Spleen (tissue), 11 donors: ENCODE measurements around the gene GNB1L. TPM values are rescaled to one million over a fixed set of nuclear protein-coding genes. Genes with fewer than 3 reads are reported as not detected.
"Not testable (repeated sequence)": the region's sequence is repeated elsewhere in the genome, so short reads cannot be mapped to it uniquely, and the experiment has no call there.

Source experiments
- DNase-seq: peaks from one replicate; pipeline ENCODE4 v3.0.0-alpha.2; 2020
- H3K27ac ChIP-seq, 8 donors: fragments of 200-600 bp; sonication (generic) in 7 of 8; 1 replicate in 4 of 8; 2 replicates in 4 of 8; pipeline versions ENCODE4 v1.5.0 to v1.8.0; 2016 to 2021; ENCODE audit warnings: inconsistent platforms in 4 of 8, mild to moderate bottlenecking in 4 of 8, moderate library complexity in 1 of 8
- H3K27me3 ChIP-seq, 7 donors: fragments of 200-600 bp; sonication (generic) in 6 of 7; replicated peaks in 1 of 7; 1 replicate in 4 of 7; 2 replicates in 3 of 7; pipeline versions ENCODE4 v1.5.0 to v1.8.0; 2016 to 2021; ENCODE audit warnings: inconsistent platforms in 3 of 7, mild to moderate bottlenecking in 1 of 7
- H3K36me3 ChIP-seq, 6 donors: fragments of 200-600 bp; sonication (generic) in 5 of 6; 1 replicate in 4 of 6; 2 replicates in 2 of 6; pipeline versions ENCODE4 v1.5.0 to v1.8.0; 2016 to 2021; ENCODE audit warnings: inconsistent platforms in 2 of 6
- H3K4me1 ChIP-seq, 6 donors: fragments of 200-600 bp; sonication (generic) in 5 of 6; 1 replicate in 3 of 6; 2 replicates in 3 of 6; pipeline versions ENCODE4 v1.5.0 to v1.8.0; 2016 to 2021; ENCODE audit warnings: inconsistent platforms in 3 of 6
- H3K4me3 ChIP-seq, 8 donors: fragments of 200-600 bp; sonication (generic) in 7 of 8; 1 replicate in 4 of 8; 2 replicates in 4 of 8; pipeline versions ENCODE4 v1.5.0 to v1.8.0; 2016 to 2021; ENCODE audit warnings: inconsistent platforms in 4 of 8, mild to moderate bottlenecking in 4 of 8, moderate library complexity in 2 of 8
- H3K9me3 ChIP-seq, 8 donors: fragments of 200-600 bp; sonication (generic) in 7 of 8; 1 replicate in 4 of 8; 2 replicates in 4 of 8; pipeline versions ENCODE4 v1.5.0 to v1.8.0; 2016 to 2021; ENCODE audit warnings: inconsistent platforms in 4 of 8
- POLR2A ChIP-seq, 3 donors: fragments of 450-650 bp; IDR thresholded peaks; one replicate each; pipeline ENCODE4 v1.5.1; 2017; ENCODE audit warnings: antibody characterized with exemption in 3 of 3, mild to moderate bottlenecking in 1 of 3
- POLR2AphosphoS5 ChIP-seq, 3 donors: sonication (generic); formaldehyde crosslinking; IDR thresholded peaks; one replicate each; pipeline ENCODE4 v1.5.1; 2017; ENCODE audit warnings: antibody characterized with exemption in 3 of 3
- WGBS, 5 donors: extraction: QIAGEN DNeasy Blood & Tissue Kit in 3 of 5; methylation state at CpG; one replicate each; pipeline versions ENCODE4 v1.1.5 to v1.1.7; 2013 to 2018; 5-methylcytosine and 5-hydroxymethylcytosine counted together
- intact Hi-C: fragments of 100-400 bp; cut with DNase I; formaldehyde crosslinking; loops from one replicate; pipeline ENCODE4 v1.15.0; 2023; ENCODE audit warnings: low total_unique reads
- polyA plus RNA-seq, 3 donors: library from polyadenylated mRNA; stranded (reverse); fragments of 200-250 nt; gene quantifications; one replicate each; pipeline ENCODE4 v1.2.1, GENCODE V29; 2013
- total RNA-seq, 7 donors: library from RNA; depleted of rRNA in 3 of 7; stranded (reverse); fragments of >200 nt in 3 of 7; fragmentation: NEBNext Ultra II Directional in 4 of 7; extraction: Animal tissue kit (Norgen Biotek cat#: 25700) in 4 of 7; gene quantifications; one replicate each; pipeline versions ENCODE4 v1.1.0 to v1.2.1, GENCODE V29; 2016 to 2021
- TF ChIP-seq, protein P1 (sequence below), 11 experiments: fragments of 200-600 bp in 7 of 11; fragments of 450-650 bp in 4 of 11; sonication (generic) in 4 of 11; IDR thresholded peaks in 8 of 11; conservative IDR thresholded peaks in 3 of 11; 1 replicate in 7 of 11; 2 replicates in 4 of 11; pipeline versions ENCODE4 v1.4.0 to v1.8.0; 2016 to 2021; ENCODE audit warnings: antibody characterized with exemption in 11 of 11, inconsistent platforms in 4 of 11, mild to moderate bottlenecking in 1 of 11
- donor health status: healthy with polysubstance abuse.
- donor health status: DM: no; HTN: no; CAD: no; lungs with moderate emphysema.
- donor health status: DM: no; HTN: no; CAD: no.
- donor health status: Bipolar disorder and iron deficiency.
- donor health status: healthy.
- donor health status: DM: no; HTN: no; CAD: no.
- donor health status: DM: yes; HTN: yes; CAD: no.

The GNB1L gene
- total and polyA plus RNA-seq, 10 donors = 5.7 to 10.4 (median 7.9) TPM

GRCh38 chr22:19793661-19794310 lies 60.9 kb downstream of the GNB1L start:
- TF ChIP-seq POLR2AphosphoS5 (IDR thresholded peaks at IDR 0.05) (no peak), POLR2A (IDR thresholded peaks at IDR 0.05) (no peak)
- TF ChIP-seq, protein P1, sequence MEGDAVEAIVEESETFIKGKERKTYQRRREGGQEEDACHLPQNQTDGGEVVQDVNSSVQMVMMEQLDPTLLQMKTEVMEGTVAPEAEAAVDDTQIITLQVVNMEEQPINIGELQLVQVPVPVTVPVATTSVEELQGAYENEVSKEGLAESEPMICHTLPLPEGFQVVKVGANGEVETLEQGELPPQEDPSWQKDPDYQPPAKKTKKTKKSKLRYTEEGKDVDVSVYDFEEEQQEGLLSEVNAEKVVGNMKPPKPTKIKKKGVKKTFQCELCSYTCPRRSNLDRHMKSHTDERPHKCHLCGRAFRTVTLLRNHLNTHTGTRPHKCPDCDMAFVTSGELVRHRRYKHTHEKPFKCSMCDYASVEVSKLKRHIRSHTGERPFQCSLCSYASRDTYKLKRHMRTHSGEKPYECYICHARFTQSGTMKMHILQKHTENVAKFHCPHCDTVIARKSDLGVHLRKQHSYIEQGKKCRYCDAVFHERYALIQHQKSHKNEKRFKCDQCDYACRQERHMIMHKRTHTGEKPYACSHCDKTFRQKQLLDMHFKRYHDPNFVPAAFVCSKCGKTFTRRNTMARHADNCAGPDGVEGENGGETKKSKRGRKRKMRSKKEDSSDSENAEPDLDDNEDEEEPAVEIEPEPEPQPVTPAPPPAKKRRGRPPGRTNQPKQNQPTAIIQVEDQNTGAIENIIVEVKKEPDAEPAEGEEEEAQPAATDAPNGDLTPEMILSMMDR (IDR thresholded peaks at IDR 0.05 in 8 of 11, conservative IDR thresholded peaks at IDR 0.05 in 3 of 11) = no peak
- Histone ChIP-seq H3K27me3 (no peaks in the 10 kb centered on the region), H3K36me3 (peaks cover 0 to 52% (median 4%) of the 10 kb centered on the region in 6 donors), H3K4me3 (no peak overlapping the region), H3K9me3 (peaks cover 0 to 32% (median 25%) of the 10 kb centered on the region in 8 donors), H3K27ac (no peak overlapping the region), H3K4me1 (no peaks in the 10 kb centered on the region)
- intact Hi-C loops = no loop called here
- DNase-seq = no peak
- 61 to 89% (median 87%) methylated on average over 2 of the region's 2 CpGs for WGBS, 5 donors

DNA sequence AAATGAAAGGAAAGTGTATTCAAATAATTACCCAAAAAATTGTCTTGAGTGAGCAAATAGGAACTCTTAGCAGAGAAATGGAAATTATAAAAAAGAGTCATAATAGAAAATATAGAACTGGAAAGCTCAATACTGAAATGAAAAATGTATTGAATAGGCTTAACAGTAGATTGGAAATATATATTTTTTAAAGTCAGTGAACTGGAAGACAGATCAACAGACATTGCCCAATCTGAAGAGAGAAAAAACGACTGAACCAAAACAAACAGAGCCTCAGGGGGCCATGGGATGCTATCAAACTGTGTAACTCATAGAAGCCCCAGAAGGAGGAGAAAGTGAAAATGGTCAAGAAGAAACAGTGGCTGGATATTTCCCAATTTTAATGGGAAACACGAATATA lies 61.5 kb downstream of the GNB1L start:
- intact Hi-C loops = no loop called here
- TF ChIP-seq POLR2AphosphoS5 (IDR thresholded peaks at IDR 0.05) = no peak
- no peak for TF ChIP-seq POLR2A (IDR thresholded peaks at IDR 0.05)
- TF ChIP-seq, protein P1 (IDR thresholded peaks at IDR 0.05 in 8 of 11, conservative IDR thresholded peaks at IDR 0.05 in 3 of 11) = no peak

GRCh38 chr22:19792383-19792896 lies 62.2 kb downstream of the GNB1L start:
- intact Hi-C loops, H3K27me3 ChIP-seq, H3K4me3 ChIP-seq, H3K4me1 ChIP-seq, DNase-seq, H3K27ac ChIP-seq: not testable (repeated sequence)
- Histone ChIP-seq H3K36me3 (peaks cover 0 to 65% (median 13%) of the 10 kb centered on the region in 6 donors), H3K9me3 (peaks cover 0 to 32% (median 25%) of the 10 kb centered on the region in 8 donors)
- WGBS, 5 donors = 93 to 97% (median 95%) methylated on average over 13 of the region's 13 CpGs

More for the DNA sequence above, 61.5 kb downstream of the GNB1L start:
- peaks cover 0 to 32% (median 25%) of the 10 kb centered on the region in 8 donors for H3K9me3 ChIP-seq
- 73 to 83% (median 77%) methylated on average over 2 of the region's 2 CpGs for WGBS, 5 donors
- DNase-seq = no peak
- no peaks in the 10 kb centered on the region for H3K4me1 ChIP-seq
- H3K4me3 ChIP-seq = no peak overlapping the region
- no peak overlapping the region for H3K27ac ChIP-seq
- peaks cover 0 to 57% (median 10%) of the 10 kb centered on the region in 6 donors for H3K36me3 ChIP-seq
- H3K27me3 ChIP-seq = no peaks in the 10 kb centered on the region

GRCh38 chr22:19791894-19792293 lies 62.8 kb downstream of the GNB1L start:
- TF ChIP-seq POLR2A (IDR thresholded peaks at IDR 0.05) (no peak), POLR2AphosphoS5 (IDR thresholded peaks at IDR 0.05) (no peak)
- TF ChIP-seq, protein P1 (IDR thresholded peaks at IDR 0.05 in 8 of 11, conservative IDR thresholded peaks at IDR 0.05 in 3 of 11) = no peak

More at GRCh38 chr22:19791894-19792293, 62.8 kb downstream of the GNB1L start:
- DNase-seq = no peak
- H3K36me3 ChIP-seq = peaks cover 0 to 67% (median 13%) of the 10 kb centered on the region in 6 donors
- H3K4me1 ChIP-seq = no peaks in the 10 kb centered on the region
- H3K27me3 ChIP-seq = no peaks in the 10 kb centered on the region
- H3K27ac ChIP-seq = no peak overlapping the region
- peaks cover 0 to 32% (median 25%) of the 10 kb centered on the region in 8 donors for H3K9me3 ChIP-seq
- intact Hi-C loops = no loop called here
- no peak overlapping the region for H3K4me3 ChIP-seq
